HEK293 (cell line): ENCODE results near the gene DCTN2.
A peak's percentile ranks its signal among the peaks of the same experiment; 100 is the strongest.
"Not testable (repeated sequence)": the region's sequence is repeated elsewhere in the genome, so short reads cannot be mapped to it uniquely, and the experiment has no call there.

Source experiments
- CTCF ChIA-PET: fragments of 350-600 bp; formaldehyde crosslinking; extraction: SDS; loops from one replicate; lab custom pipeline; 2021; ENCODE audit warnings: antibody characterized with exemption; lab: Yijun Ruan, JAX
- POLR2A ChIA-PET: fragments of 300-600 bp; formaldehyde crosslinking; extraction: SDS; loops from one replicate; lab custom pipeline; 2020; ENCODE audit warnings: antibody characterized with exemption, inconsistent platforms; lab: Yijun Ruan, JAX
- H3K27ac ChIP-seq: fragments of 200-500 bp; sonication (Bioruptor generic); 2 replicates; pipeline ENCODE4 v1.5.1; 2014; ENCODE audit warnings: low read depth, low read length, control low read depth, inconsistent platforms; ENCODE audit errors: extremely low read depth
- H3K36me3 ChIP-seq, 2 experiments: fragments of 200-500 bp in 1 of 2; sonication (Bioruptor generic) in 1 of 2; 1 replicate in 1 of 2; 2 replicates in 1 of 2; pipeline ENCODE4 v1.5.1; 2014 to 2017; ENCODE audit warnings: inconsistent platforms in 2 of 2, low read length in 2 of 2; ENCODE audit not compliant: control insufficient read depth in 2 of 2, insufficient read depth in 1 of 2
- H3K4me1 ChIP-seq: fragments of 200-500 bp; sonication (Bioruptor generic); 2 replicates; pipeline ENCODE4 v1.5.1; 2014; ENCODE audit warnings: mild to moderate bottlenecking, low read length, inconsistent platforms; ENCODE audit not compliant: control insufficient read depth, insufficient read depth
- H3K4me3 ChIP-seq: 2 replicates; pipeline ENCODE4 v1.5.1; 2011; ENCODE audit warnings: low read depth, mild to moderate bottlenecking, control low read depth, low read length, moderate library complexity
- H3K9me3 ChIP-seq: fragments of 200-500 bp; sonication (Bioruptor generic); 2 replicates; pipeline ENCODE4 v1.5.1; 2014; ENCODE audit warnings: low read depth, low read length, inconsistent platforms; ENCODE audit not compliant: control insufficient read depth, insufficient read depth
- GLIS2 ChIP-seq: fragments of 450-650 bp; formaldehyde crosslinking; IDR thresholded peaks from 2 replicates; pipeline ENCODE4 v1.5.1; 2016; ENCODE audit warnings: missing biosample characterization, missing genetic modification characterization
- PRDM1 ChIP-seq: fragments of 450-650 bp; formaldehyde crosslinking; IDR thresholded peaks from 2 replicates; pipeline ENCODE4; 2016; ENCODE audit warnings: missing biosample characterization, missing genetic modification characterization
- TCF7L2 ChIP-seq: IDR thresholded peaks from 2 replicates; pipeline ENCODE4 v1.6.1; 2011; ENCODE audit warnings: low read depth, mild to moderate bottlenecking, inconsistent platforms, low read length, moderate library complexity, borderline replicate concordance
- WT1 ChIP-seq: fragments of 450-650 bp; formaldehyde crosslinking; IDR thresholded peaks from 2 replicates; pipeline ENCODE4 v1.5.1; 2016; ENCODE audit warnings: missing biosample characterization, missing genetic modification characterization
- ZBTB48 ChIP-seq: fragments of 450-650 bp; formaldehyde crosslinking; IDR thresholded peaks from 2 replicates; pipeline ENCODE4 v1.5.1; 2016; ENCODE audit warnings: missing biosample characterization, missing genetic modification characterization
- ZNF174 ChIP-seq: fragments of 450-650 bp; formaldehyde crosslinking; IDR thresholded peaks from 2 replicates; pipeline ENCODE4 v1.5.0; 2017; ENCODE audit warnings: missing biosample characterization, mild to moderate bottlenecking, missing genetic modification characterization
- ZNF24 ChIP-seq: fragments of 450-650 bp; formaldehyde crosslinking; IDR thresholded peaks from 2 replicates; pipeline ENCODE4 v1.5.1; 2016; ENCODE audit warnings: missing biosample characterization, missing genetic modification characterization
- ZNF341 ChIP-seq: fragments of 450-650 bp; formaldehyde crosslinking; IDR thresholded peaks from 2 replicates; pipeline ENCODE4; 2016; ENCODE audit warnings: low read depth, missing biosample characterization, missing genetic modification characterization
- ZNF600 ChIP-seq: fragments of 450-650 bp; formaldehyde crosslinking; IDR thresholded peaks from 2 replicates; pipeline ENCODE4 v1.5.1; 2016; ENCODE audit warnings: missing biosample characterization, missing genetic modification characterization
- ZNF610 ChIP-seq: fragments of 450-650 bp; formaldehyde crosslinking; IDR thresholded peaks from 2 replicates; pipeline ENCODE4 v1.5.1; 2016; ENCODE audit warnings: missing biosample characterization, missing genetic modification characterization, borderline replicate concordance
- ZNF629 ChIP-seq: fragments of 450-650 bp; formaldehyde crosslinking; IDR thresholded peaks from 2 replicates; pipeline ENCODE4 v1.5.1; 2017; ENCODE audit warnings: missing biosample characterization, missing genetic modification characterization
- ZNF792 ChIP-seq: fragments of 450-650 bp; formaldehyde crosslinking; IDR thresholded peaks from 2 replicates; pipeline ENCODE4 v1.5.1; 2016; ENCODE audit warnings: missing biosample characterization, missing genetic modification characterization
- ZSCAN23 ChIP-seq: fragments of 450-650 bp; formaldehyde crosslinking; IDR thresholded peaks from 2 replicates; pipeline ENCODE4 v1.5.1; 2016; ENCODE audit warnings: missing biosample characterization, missing genetic modification characterization
- ZSCAN30 ChIP-seq: fragments of 450-650 bp; IDR thresholded peaks from 2 replicates; pipeline ENCODE4 v1.5.1; 2018; ENCODE audit warnings: missing biosample characterization, mild to moderate bottlenecking, missing genetic modification characterization, moderate library complexity

Gene DCTN2

DNA sequence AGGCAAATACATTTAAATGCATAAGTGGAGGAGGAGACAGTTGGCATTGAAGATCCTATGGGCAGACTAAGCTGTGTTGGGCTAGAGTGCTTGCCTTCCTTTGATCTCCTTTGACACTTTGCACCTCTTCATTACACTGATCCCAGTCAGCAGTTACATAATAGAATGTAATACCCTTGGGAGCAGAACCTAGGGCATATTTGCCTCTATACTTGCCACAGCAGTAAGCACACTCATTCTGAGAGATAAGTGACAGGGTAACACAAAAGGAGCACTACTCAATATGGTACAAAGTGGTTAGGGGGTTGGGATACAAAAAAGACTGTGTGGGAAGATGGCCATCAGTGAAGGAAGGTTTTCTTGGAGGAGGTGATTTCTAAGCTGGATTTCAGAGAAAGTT, 50.2 kb downstream of the DCTN2 start:
- H3K36me3 ChIP-seq, result peaks cover 57 to 68% of the 10 kb centered on the region in 2 experiments
- H3K9me3 ChIP-seq, result no peaks in the 10 kb centered on the region
- CTCF ChIA-PET, result interaction anchor here (0.6 to 0.7 kb wide), 4 partner anchors 9 to 148 kb away, joined by 3 to 4 read pairs (median 4); no protein-coding TSS in a partner anchor
- TF ChIP-seq ZNF174 (no peak), GLIS2 (tag by site-specific recombination) (no peak), ZSCAN23 (tag by site-specific recombination) (no peak)
- POLR2A ChIA-PET, result interaction anchor here (0.6 to 2.3 kb wide), 4 partner anchors 9 to 42 kb away, joined by 3 to 8 read pairs (median 4); partner anchors contain the start of genes INHBE and MARS1
- no peak overlapping the region for H3K27ac ChIP-seq
- H3K4me3 ChIP-seq, result no peak overlapping the region
- no peaks in the 10 kb centered on the region for H3K4me1 ChIP-seq

DNA sequence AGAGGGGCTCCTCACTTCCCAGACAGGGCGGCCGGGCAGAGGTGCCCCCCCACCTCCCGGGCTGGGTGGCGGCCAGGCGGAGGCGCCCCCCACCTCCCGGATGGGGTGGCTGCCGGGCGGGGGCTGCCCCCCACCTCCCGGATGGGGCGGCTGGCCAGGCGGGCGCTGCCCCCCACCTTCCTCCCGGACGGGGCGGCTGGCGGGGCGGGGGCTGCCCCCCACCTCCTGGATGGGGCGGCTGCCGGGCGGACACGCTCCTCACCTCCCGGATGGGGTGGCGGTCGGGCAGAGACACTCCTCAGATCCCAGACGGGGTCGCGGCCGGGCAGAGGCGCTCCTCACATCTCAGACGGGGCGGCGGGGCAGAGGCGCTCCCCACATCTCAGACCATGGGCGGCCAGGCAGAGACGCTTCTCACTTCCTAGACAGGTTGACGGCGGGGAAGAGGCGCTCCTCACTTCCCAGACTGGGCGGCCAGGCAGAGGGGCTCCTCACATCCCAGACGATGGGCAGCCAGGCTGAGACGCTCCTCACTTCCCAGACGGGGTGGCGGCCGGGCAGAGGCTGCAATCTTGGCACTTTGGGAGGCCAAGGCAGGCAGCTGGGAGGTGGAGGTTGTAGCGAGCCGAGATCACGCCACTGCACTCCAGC, 51.8 kb downstream of the DCTN2 start:
- H3K4me3 ChIP-seq, POLR2A ChIA-PET, H3K27ac ChIP-seq, H3K9me3 ChIP-seq, CTCF ChIA-PET, H3K4me1 ChIP-seq: not testable (repeated sequence)
- peaks cover 58 to 69% of the 10 kb centered on the region in 2 experiments for H3K36me3 ChIP-seq

DNA sequence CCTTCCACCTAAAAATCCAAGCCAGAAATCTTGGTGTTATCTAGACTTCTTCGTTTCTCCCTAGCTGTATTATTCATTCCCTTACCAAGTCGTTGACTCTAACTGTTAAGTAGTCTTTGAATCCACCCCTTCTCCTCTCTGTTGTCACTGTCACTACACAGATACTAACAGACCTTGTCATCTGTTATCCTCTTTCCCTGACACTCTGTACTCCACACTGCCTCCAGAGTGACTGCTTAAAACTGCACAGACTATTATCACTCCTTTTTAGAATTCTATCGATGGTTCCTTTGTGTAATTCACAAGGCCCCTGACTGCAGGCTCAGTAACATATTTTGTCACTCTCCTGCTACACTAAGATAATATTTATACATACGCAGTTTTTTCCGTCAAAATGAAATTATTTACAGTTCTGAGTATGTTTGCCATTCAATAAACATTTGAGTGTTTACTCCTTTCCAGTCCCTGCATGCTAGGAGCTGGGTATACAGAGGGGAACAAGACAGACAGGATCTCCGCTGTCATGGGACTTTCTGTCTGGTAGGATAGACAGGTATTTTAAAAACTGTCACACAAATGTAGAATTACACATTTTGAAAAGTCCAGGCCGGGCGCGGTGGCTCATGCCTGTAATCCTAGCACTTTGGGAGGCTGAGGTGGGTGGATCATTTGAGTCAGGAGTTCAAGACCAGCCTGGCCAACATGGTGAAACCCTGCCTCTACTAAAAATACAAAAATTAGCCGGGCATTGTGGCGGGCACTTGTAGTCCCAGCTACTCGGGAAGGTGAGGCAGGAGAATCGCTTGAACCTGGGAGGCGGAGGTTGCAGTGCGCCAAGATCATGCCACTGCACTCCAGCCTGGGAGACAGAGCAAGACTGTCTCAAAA, 55.4 kb downstream of the DCTN2 start:
- CTCF ChIA-PET, result interaction anchor here (0.6 to 1.4 kb wide), 4 partner anchors 22 to 93 kb away, joined by 3 to 4 read pairs (median 4); partner anchors contain the start of gene GLI1
- H3K36me3 ChIP-seq, result peaks cover 36 to 52% of the 10 kb centered on the region in 2 experiments
- H3K27ac ChIP-seq, result no peak overlapping the region

DNA sequence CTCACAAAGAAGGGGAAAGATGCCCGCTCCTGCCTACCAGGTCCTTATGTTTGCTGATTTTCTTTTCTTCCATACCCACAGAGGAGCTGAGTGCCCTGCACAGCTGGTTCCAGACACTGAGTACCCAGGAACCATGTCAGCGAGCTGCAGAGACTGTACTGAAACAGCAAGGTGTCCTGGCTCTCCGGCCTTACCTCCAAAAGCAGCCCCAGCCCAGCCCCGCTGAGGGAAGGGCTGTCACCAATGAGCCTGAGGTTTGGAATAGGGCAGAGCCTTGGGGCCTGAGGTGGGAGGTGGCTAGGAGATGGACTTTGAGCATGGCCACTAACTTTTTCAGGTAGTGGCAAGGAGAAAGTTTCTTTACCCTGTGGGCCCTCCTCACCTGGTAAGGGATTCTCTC, 56.9 kb downstream of the DCTN2 start:
- TF ChIP-seq ZNF341 (tag by site-specific recombination), result no peak
- TF ChIP-seq ZNF24, result no peak
- TF ChIP-seq TCF7L2, result no peak
- no peak for TF ChIP-seq ZNF610 (tag by site-specific recombination)
- TF ChIP-seq ZNF792 (tag by site-specific recombination), result no peak
- no peak for TF ChIP-seq WT1 (tag by site-specific recombination)
- no peak for TF ChIP-seq ZSCAN30
- TF ChIP-seq ZNF600 (tag by site-specific recombination), result no peak
- no peak for TF ChIP-seq ZNF629 (tag by site-specific recombination)
- TF ChIP-seq, all 188 proteins: peak for 0
- Histone ChIP-seq H3K36me3 (peaks cover 29 to 43% of the 10 kb centered on the region in 2 experiments), H3K9me3 (no peaks in the 10 kb centered on the region), H3K4me3 (no peak overlapping the region), H3K4me1 (no peaks in the 10 kb centered on the region), H3K27ac (no peak overlapping the region)
- ChIA-PET POLR2A (interaction anchor here (1.1 kb wide), 1 partner anchor 31 kb away, joined by 4 read pairs; no protein-coding TSS in a partner anchor), CTCF (interaction anchor here (1.0 kb wide), 1 partner anchor 31 kb away, joined by 4 read pairs; no protein-coding TSS in a partner anchor)

More for the DNA sequence above, 55.4 kb downstream of the DCTN2 start:
- peak; percentile 62 for TF ChIP-seq PRDM1
- TF ChIP-seq ZBTB48, result no peak
- Histone ChIP-seq H3K4me1 (no peaks in the 10 kb centered on the region), H3K4me3 (no peak overlapping the region), H3K9me3 (no peaks in the 10 kb centered on the region)
- POLR2A ChIA-PET, result interaction anchor here (0.7 to 1.1 kb wide), 2 partner anchors 33 to 128 kb away, joined by 4 read pairs; no protein-coding TSS in a partner anchor
